Ishikawa (cell line): ENCODE results near the gene AP5Z1.

Experiments
- CEBPB ChIP-seq: IDR thresholded peaks from 2 replicates; pipeline ENCODE4 v1.6.1; 2012
- CREB1 ChIP-seq: IDR thresholded peaks from 2 replicates; pipeline ENCODE4 v1.6.1; 2012; ENCODE audit warnings: low read depth
- EGR1 ChIP-seq: IDR thresholded peaks from 2 replicates; pipeline ENCODE4 v1.6.1; 2012
- EP300 ChIP-seq: IDR thresholded peaks from 2 replicates; pipeline ENCODE4 v1.6.1; 2012; ENCODE audit warnings: borderline replicate concordance
- FOXM1 ChIP-seq: IDR thresholded peaks from 2 replicates; pipeline ENCODE4 v1.6.1; 2012; ENCODE audit warnings: low read depth, borderline replicate concordance
- NFIC ChIP-seq: IDR thresholded peaks from 2 replicates; pipeline ENCODE4 v1.6.1; 2012
- RAD21 ChIP-seq: IDR thresholded peaks from 2 replicates; pipeline ENCODE4 v1.6.1; 2012; ENCODE audit warnings: low read depth
- TAF1 ChIP-seq: IDR thresholded peaks from 2 replicates; pipeline ENCODE4 v1.6.1; 2012; ENCODE audit warnings: low read depth, mild to moderate bottlenecking
- TEAD4 ChIP-seq: IDR thresholded peaks from 2 replicates; pipeline ENCODE4 v1.6.1; 2012
- YY1 ChIP-seq: IDR thresholded peaks from 2 replicates; pipeline ENCODE4 v1.6.1; 2012; ENCODE audit warnings: low read depth
- ZBTB7A ChIP-seq: IDR thresholded peaks from 2 replicates; pipeline ENCODE4 v1.6.1; 2012; ENCODE audit warnings: low read depth
- TF ChIP-seq, protein P1 (sequence below): IDR thresholded peaks from 2 replicates; pipeline ENCODE4 v1.6.1; 2012
- TF ChIP-seq, protein P2 (sequence below): IDR thresholded peaks from 2 replicates; pipeline ENCODE4 v1.6.1; 2012; ENCODE audit warnings: low read depth, mild to moderate bottlenecking
- TF ChIP-seq, protein P3 (sequence below): IDR thresholded peaks from 2 replicates; pipeline ENCODE4 v1.6.1; 2012

DNA sequence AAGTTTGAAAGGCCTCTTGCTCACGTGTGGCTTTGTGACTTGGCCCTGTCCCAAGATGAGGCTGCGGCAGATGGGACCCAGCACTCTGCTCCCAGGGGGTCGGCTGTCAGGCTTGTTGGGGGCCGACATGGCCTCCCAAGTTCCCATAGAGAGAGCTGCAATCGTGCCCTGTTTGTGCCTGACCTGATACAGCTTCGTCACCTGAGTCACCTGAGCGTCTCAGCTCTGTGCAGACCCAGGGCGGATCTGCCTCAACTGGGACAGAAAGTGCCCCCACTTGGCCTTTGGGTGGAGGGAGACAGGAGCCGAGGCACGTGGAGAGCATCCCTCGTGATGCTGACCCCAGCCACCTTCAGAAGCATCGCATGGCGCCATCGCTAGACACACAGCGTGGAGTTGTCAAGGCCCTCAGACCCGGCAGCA is 64.7 kb downstream of the AP5Z1 start:
- no peak for TF ChIP-seq TAF1
- no peak for TF ChIP-seq CREB1
- no peak for TF ChIP-seq EGR1
- TF ChIP-seq EP300, result no peak
- no peak for TF ChIP-seq CEBPB
- TF ChIP-seq RAD21, result no peak
- TF ChIP-seq, protein P1, sequence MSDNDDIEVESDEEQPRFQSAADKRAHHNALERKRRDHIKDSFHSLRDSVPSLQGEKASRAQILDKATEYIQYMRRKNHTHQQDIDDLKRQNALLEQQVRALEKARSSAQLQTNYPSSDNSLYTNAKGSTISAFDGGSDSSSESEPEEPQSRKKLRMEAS, result no peak
- TF ChIP-seq ZBTB7A, result no peak
- TF ChIP-seq, protein P2, sequence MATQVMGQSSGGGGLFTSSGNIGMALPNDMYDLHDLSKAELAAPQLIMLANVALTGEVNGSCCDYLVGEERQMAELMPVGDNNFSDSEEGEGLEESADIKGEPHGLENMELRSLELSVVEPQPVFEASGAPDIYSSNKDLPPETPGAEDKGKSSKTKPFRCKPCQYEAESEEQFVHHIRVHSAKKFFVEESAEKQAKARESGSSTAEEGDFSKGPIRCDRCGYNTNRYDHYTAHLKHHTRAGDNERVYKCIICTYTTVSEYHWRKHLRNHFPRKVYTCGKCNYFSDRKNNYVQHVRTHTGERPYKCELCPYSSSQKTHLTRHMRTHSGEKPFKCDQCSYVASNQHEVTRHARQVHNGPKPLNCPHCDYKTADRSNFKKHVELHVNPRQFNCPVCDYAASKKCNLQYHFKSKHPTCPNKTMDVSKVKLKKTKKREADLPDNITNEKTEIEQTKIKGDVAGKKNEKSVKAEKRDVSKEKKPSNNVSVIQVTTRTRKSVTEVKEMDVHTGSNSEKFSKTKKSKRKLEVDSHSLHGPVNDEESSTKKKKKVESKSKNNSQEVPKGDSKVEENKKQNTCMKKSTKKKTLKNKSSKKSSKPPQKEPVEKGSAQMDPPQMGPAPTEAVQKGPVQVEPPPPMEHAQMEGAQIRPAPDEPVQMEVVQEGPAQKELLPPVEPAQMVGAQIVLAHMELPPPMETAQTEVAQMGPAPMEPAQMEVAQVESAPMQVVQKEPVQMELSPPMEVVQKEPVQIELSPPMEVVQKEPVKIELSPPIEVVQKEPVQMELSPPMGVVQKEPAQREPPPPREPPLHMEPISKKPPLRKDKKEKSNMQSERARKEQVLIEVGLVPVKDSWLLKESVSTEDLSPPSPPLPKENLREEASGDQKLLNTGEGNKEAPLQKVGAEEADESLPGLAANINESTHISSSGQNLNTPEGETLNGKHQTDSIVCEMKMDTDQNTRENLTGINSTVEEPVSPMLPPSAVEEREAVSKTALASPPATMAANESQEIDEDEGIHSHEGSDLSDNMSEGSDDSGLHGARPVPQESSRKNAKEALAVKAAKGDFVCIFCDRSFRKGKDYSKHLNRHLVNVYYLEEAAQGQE, result no peak
- no peak for TF ChIP-seq NFIC
- no peak for TF ChIP-seq FOXM1
- TF ChIP-seq TEAD4, result no peak
- no peak for TF ChIP-seq YY1
- TF ChIP-seq, protein P3, sequence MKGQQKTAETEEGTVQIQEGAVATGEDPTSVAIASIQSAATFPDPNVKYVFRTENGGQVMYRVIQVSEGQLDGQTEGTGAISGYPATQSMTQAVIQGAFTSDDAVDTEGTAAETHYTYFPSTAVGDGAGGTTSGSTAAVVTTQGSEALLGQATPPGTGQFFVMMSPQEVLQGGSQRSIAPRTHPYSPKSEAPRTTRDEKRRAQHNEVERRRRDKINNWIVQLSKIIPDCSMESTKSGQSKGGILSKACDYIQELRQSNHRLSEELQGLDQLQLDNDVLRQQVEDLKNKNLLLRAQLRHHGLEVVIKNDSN, result no peak
